Measurements from ENCODE around the gene PRSS53.

DNA sequence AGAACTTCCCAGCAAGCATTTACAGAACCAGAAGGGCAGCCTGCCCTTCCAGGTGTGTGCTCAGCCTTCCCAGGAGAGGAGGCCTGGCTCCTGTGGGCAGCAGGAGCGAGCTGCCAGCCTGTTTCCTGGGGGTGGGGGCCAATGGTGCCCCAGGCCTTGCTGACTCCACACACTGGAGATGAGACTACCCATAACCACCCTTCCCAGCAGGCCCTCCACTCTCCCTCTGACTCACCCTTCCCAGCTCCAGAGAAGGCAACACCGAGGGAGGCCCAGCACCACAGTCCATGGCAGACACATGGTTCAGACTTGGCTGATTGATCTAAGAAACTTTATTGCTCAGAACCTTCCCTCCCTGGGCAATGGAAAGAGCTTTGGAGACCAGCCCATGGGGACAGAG lies 1.8 kb upstream of the PRSS53 start:
- TF ChIP-seq CTCF (conservative IDR thresholded peaks at IDR 0.05; ENCODE audit: low read depth in 2 of 2): no peak
- no peak for TF ChIP-seq EZH2 (IDR thresholded peaks at IDR 0.05; ENCODE audit: low read depth, unreplicated experiment)
